ENCODE data around the gene FAM3B. TPM values are rescaled to one million over a fixed set of nuclear protein-coding genes. Genes with fewer than 3 reads are reported as not detected.
A peak's percentile ranks its signal among the peaks of the same experiment; 100 is the strongest.

Gene FAM3B
- total RNA-seq, 2 experiments from 2014 or later: not detected

- ATAC-seq: no peak
Observed at GRCh38 chr21:41342035-41342434, 25.4 kb downstream of the FAM3B start.

GRCh38 chr21:41344146-41344545 lies 27.5 kb downstream of the FAM3B start:
- Mint-ChIP-seq H3K27me3 (ENCODE audit: low read depth) (peaks cover 32% of the 10 kb centered on the region), H3K27ac (no peak overlapping the region), H3K36me3 (ENCODE audit: low read depth) (no peaks in the 10 kb centered on the region), H3K4me3 (no peak overlapping the region), H3K4me1 (ENCODE audit: low read depth) (peaks cover 2% of the 10 kb centered on the region), H3K9me3 (ENCODE audit: insufficient read depth) (no peaks in the 10 kb centered on the region)
- DNase-seq (no peak), ATAC-seq (no peak)
- ChIA-PET CTCF (no interaction called here), POLR2A (interaction anchor here (1.2 kb wide), 1 partner anchor 10 kb away, joined by 3 read pairs; no protein-coding TSS in a partner anchor)

More at GRCh38 chr21:41342035-41342434, 25.4 kb downstream of the FAM3B start:
- ChIA-PET CTCF (no interaction called here), POLR2A (no interaction called here)
- no peak overlapping the region for H3K4me3 Mint-ChIP-seq
- H3K36me3 Mint-ChIP-seq (ENCODE audit: low read depth): no peaks in the 10 kb centered on the region
- H3K9me3 Mint-ChIP-seq (ENCODE audit: insufficient read depth): no peaks in the 10 kb centered on the region
- no peak for DNase-seq
- no peak overlapping the region for H3K27ac Mint-ChIP-seq
- peaks cover 28% of the 10 kb centered on the region for H3K27me3 Mint-ChIP-seq (ENCODE audit: low read depth)
- peaks cover 2% of the 10 kb centered on the region for H3K4me1 Mint-ChIP-seq (ENCODE audit: low read depth)

- H3K36me3 Mint-ChIP-seq (ENCODE audit: low read depth): no peaks in the 10 kb centered on the region
- ChIA-PET CTCF (no interaction called here), POLR2A (no interaction called here)
- no peaks in the 10 kb centered on the region for H3K9me3 Mint-ChIP-seq (ENCODE audit: insufficient read depth)
- peaks cover 31% of the 10 kb centered on the region for H3K27me3 Mint-ChIP-seq (ENCODE audit: low read depth)
- ATAC-seq: no peak
- peaks cover 2% of the 10 kb centered on the region for H3K4me1 Mint-ChIP-seq (ENCODE audit: low read depth)
- no peak for DNase-seq
- no peak overlapping the region for H3K27ac Mint-ChIP-seq
- no peak overlapping the region for H3K4me3 Mint-ChIP-seq
Observed at GRCh38 chr21:41345356-41345755, 28.8 kb downstream of the FAM3B start.

GRCh38 chr21:41345934-41346685 lies 29.5 kb downstream of the FAM3B start:
- POLR2A ChIA-PET: no interaction called here
- Mint-ChIP-seq H3K36me3 (ENCODE audit: low read depth) (no peaks in the 10 kb centered on the region), H3K27ac (no peak overlapping the region), H3K4me3 (no peak overlapping the region), H3K9me3 (ENCODE audit: insufficient read depth) (no peaks in the 10 kb centered on the region), H3K27me3 (ENCODE audit: low read depth) (peaks cover 31% of the 10 kb centered on the region), H3K4me1 (ENCODE audit: low read depth) (peaks cover 2% of the 10 kb centered on the region)
- CTCF ChIA-PET: no interaction called here
- no peak for ATAC-seq
- DNase-seq: no peak

GRCh38 chr21:41346758-41347157 lies 30.2 kb downstream of the FAM3B start:
- Mint-ChIP-seq H3K9me3 (ENCODE audit: insufficient read depth) (no peaks in the 10 kb centered on the region), H3K27me3 (ENCODE audit: low read depth) (peaks cover 25% of the 10 kb centered on the region), H3K36me3 (ENCODE audit: low read depth) (no peaks in the 10 kb centered on the region), H3K4me3 (no peak overlapping the region), H3K4me1 (ENCODE audit: low read depth) (peaks cover 2% of the 10 kb centered on the region), H3K27ac (no peak overlapping the region)
- CTCF ChIA-PET: no interaction called here
- POLR2A ChIA-PET: no interaction called here
- DNase-seq: no peak
- no peak for ATAC-seq

GRCh38 chr21:41348434-41348833 lies 31.8 kb downstream of the FAM3B start:
- Mint-ChIP-seq H3K4me1 (ENCODE audit: low read depth) (peaks cover 2% of the 10 kb centered on the region), H3K36me3 (ENCODE audit: low read depth) (no peaks in the 10 kb centered on the region), H3K27ac (no peak overlapping the region), H3K27me3 (ENCODE audit: low read depth) (peaks cover 19% of the 10 kb centered on the region), H3K4me3 (no peak overlapping the region), H3K9me3 (ENCODE audit: insufficient read depth) (no peaks in the 10 kb centered on the region)
- CTCF ChIA-PET: no interaction called here
- DNase-seq (no peak), ATAC-seq (no peak)
- POLR2A ChIA-PET: interaction anchor here (0.5 to 1.2 kb wide), 2 partner anchors 13 to 17 kb away, joined by 3 to 5 read pairs; partner anchors contain the start of gene MX2

- ChIA-PET CTCF (no interaction called here), POLR2A (interaction anchor here (1.2 kb wide), 1 partner anchor 13 kb away, joined by 5 read pairs; the partner anchor contains the start of gene MX2)
- Mint-ChIP-seq H3K9me3 (ENCODE audit: insufficient read depth) (no peaks in the 10 kb centered on the region), H3K36me3 (ENCODE audit: low read depth) (no peaks in the 10 kb centered on the region), H3K4me1 (ENCODE audit: low read depth) (peaks cover 2% of the 10 kb centered on the region), H3K27me3 (ENCODE audit: low read depth) (peaks cover 24% of the 10 kb centered on the region), H3K4me3 (no peak overlapping the region), H3K27ac (no peak overlapping the region)
- DNase-seq: no peak
- ATAC-seq: no peak
Observed at GRCh38 chr21:41349126-41349525, 32.5 kb downstream of the FAM3B start.

- Mint-ChIP-seq H3K9me3 (ENCODE audit: insufficient read depth) (no peaks in the 10 kb centered on the region), H3K36me3 (ENCODE audit: low read depth) (no peaks in the 10 kb centered on the region), H3K27me3 (ENCODE audit: low read depth) (peaks cover 24% of the 10 kb centered on the region), H3K4me3 (no peak overlapping the region), H3K27ac (no peak overlapping the region), H3K4me1 (ENCODE audit: low read depth) (peaks cover 7% of the 10 kb centered on the region)
- ATAC-seq: no peak
- POLR2A ChIA-PET: interaction anchor here (1.2 kb wide), 1 partner anchor 12 kb away, joined by 5 read pairs; the partner anchor contains the start of gene MX2
- CTCF ChIA-PET: no interaction called here
- no peak for DNase-seq
Observed at GRCh38 chr21:41349619-41350390, 33.2 kb downstream of the FAM3B start.

GRCh38 chr21:41350436-41351155 lies 34.0 kb downstream of the FAM3B start:
- H3K27ac Mint-ChIP-seq: no peak overlapping the region
- H3K27me3 Mint-ChIP-seq (ENCODE audit: low read depth): peaks cover 27% of the 10 kb centered on the region
- ChIA-PET POLR2A (no interaction called here), CTCF (no interaction called here)
- peaks cover 8% of the 10 kb centered on the region for H3K4me1 Mint-ChIP-seq (ENCODE audit: low read depth)
- no peaks in the 10 kb centered on the region for H3K36me3 Mint-ChIP-seq (ENCODE audit: low read depth)
- ATAC-seq (no peak), DNase-seq (no peak)
- H3K4me3 Mint-ChIP-seq: no peak overlapping the region
- no peaks in the 10 kb centered on the region for H3K9me3 Mint-ChIP-seq (ENCODE audit: insufficient read depth)

GRCh38 chr21:41357546-41357945 lies 40.9 kb downstream of the FAM3B start:
- ATAC-seq (no peak), DNase-seq (no peak)
- CTCF ChIA-PET: interaction anchor here (0.6 to 3.4 kb wide), 2 partner anchors 65 to 74 kb away, joined by 3 to 13 read pairs; no protein-coding TSS in a partner anchor
- no peak overlapping the region for H3K4me3 Mint-ChIP-seq
- H3K27me3 Mint-ChIP-seq (ENCODE audit: low read depth): peaks cover 15% of the 10 kb centered on the region
- H3K36me3 Mint-ChIP-seq (ENCODE audit: low read depth): peaks cover 3% of the 10 kb centered on the region
- no peaks in the 10 kb centered on the region for H3K9me3 Mint-ChIP-seq (ENCODE audit: insufficient read depth)
- peak overlapping the region; percentile 50 for H3K27ac Mint-ChIP-seq
- POLR2A ChIA-PET: interaction anchor here (8.8 kb wide), 1 partner anchor 69 kb away, joined by 178 read pairs; the partner anchor contains the start of gene MX1
- H3K4me1 Mint-ChIP-seq (ENCODE audit: low read depth): peaks cover 46% of the 10 kb centered on the region

GRCh38 chr21:41358193-41359166 lies 41.9 kb downstream of the FAM3B start:
- H3K27me3 Mint-ChIP-seq (ENCODE audit: low read depth): peaks cover 11% of the 10 kb centered on the region
- H3K4me3 Mint-ChIP-seq: no peak overlapping the region
- no peaks in the 10 kb centered on the region for H3K9me3 Mint-ChIP-seq (ENCODE audit: insufficient read depth)
- H3K27ac Mint-ChIP-seq: peak overlapping the region; percentile 49
- POLR2A ChIA-PET: interaction anchor here (4.7 to 8.8 kb wide), 2 partner anchors 12 to 68 kb away, joined by 33 to 178 read pairs; partner anchors contain the start of gene MX1
- DNase-seq: no peak
- peaks cover 10% of the 10 kb centered on the region for H3K36me3 Mint-ChIP-seq (ENCODE audit: low read depth)
- ATAC-seq: no peak
- peaks cover 53% of the 10 kb centered on the region for H3K4me1 Mint-ChIP-seq (ENCODE audit: low read depth)
- CTCF ChIA-PET: interaction anchor here (3.4 kb wide), 1 partner anchor 75 kb away, joined by 13 read pairs; no protein-coding TSS in a partner anchor
